GM06990 (cell line): ENCODE data around the gene YIF1A.

Experiments
- DNase-seq: peaks from one replicate; pipeline ENCODE4 v3.0.0-alpha.2; 2011; ENCODE audit not compliant: insufficient read length; ENCODE audit errors: extremely low read depth
- H3K27me3 ChIP-seq: replicated peaks from 2 replicates; pipeline ENCODE4 v1.6.0; 2011; ENCODE audit warnings: low read length; ENCODE audit not compliant: control insufficient read depth, insufficient read depth
- H3K36me3 ChIP-seq: 2 replicates; pipeline ENCODE4 v1.5.1; 2011; ENCODE audit warnings: low read length; ENCODE audit not compliant: control insufficient read depth, insufficient read depth
- H3K4me3 ChIP-seq: replicated peaks from 2 replicates; pipeline ENCODE4 v1.5.1; 2011; ENCODE audit warnings: low read depth, mild to moderate bottlenecking, control low read depth, low read length
- CTCF ChIP-seq: IDR thresholded peaks from 2 replicates; pipeline ENCODE4 v1.5.1; 2011; ENCODE audit warnings: low read length, control low read depth, mild to moderate bottlenecking, inconsistent platforms; ENCODE audit not compliant: insufficient read depth, poor library complexity, severe bottlenecking

Gene YIF1A

GRCh38 chr11:66251809-66252208 is 37.1 kb downstream of the YIF1A start:
- no peak for TF ChIP-seq CTCF
- no peak for DNase-seq

GRCh38 chr11:66248903-66249302 is 40.0 kb downstream of the YIF1A start:
- Histone ChIP-seq H3K27me3 (no peaks in the 10 kb centered on the region), H3K36me3 (peaks cover 11% of the 10 kb centered on the region), H3K4me3 (no peak overlapping the region)
- TF ChIP-seq CTCF, result no peak
- no peak for DNase-seq

More at GRCh38 chr11:66251809-66252208, 37.1 kb downstream of the YIF1A start:
- no peak overlapping the region for H3K4me3 ChIP-seq
- no peaks in the 10 kb centered on the region for H3K27me3 ChIP-seq
- H3K36me3 ChIP-seq, result peaks cover 3% of the 10 kb centered on the region

GRCh38 chr11:66247801-66248200 is 41.1 kb downstream of the YIF1A start:
- Histone ChIP-seq H3K27me3 (no peaks in the 10 kb centered on the region), H3K36me3 (peaks cover 18% of the 10 kb centered on the region), H3K4me3 (no peak overlapping the region)
- no peak for DNase-seq
- no peak for TF ChIP-seq CTCF

GRCh38 chr11:66247295-66247694 is 41.6 kb downstream of the YIF1A start:
- DNase-seq, result no peak
- no peak for TF ChIP-seq CTCF
- Histone ChIP-seq H3K36me3 (peaks cover 23% of the 10 kb centered on the region), H3K4me3 (no peak overlapping the region), H3K27me3 (no peaks in the 10 kb centered on the region)

- peaks cover 34% of the 10 kb centered on the region for H3K36me3 ChIP-seq
- H3K27me3 ChIP-seq, result no peaks in the 10 kb centered on the region
- H3K4me3 ChIP-seq, result no peak overlapping the region
- no peak for TF ChIP-seq CTCF
- DNase-seq, result no peak
Measured at GRCh38 chr11:66243782-66244535, 45.0 kb downstream of the YIF1A start.
